ENCODE data around the gene RNF151. TPM values are rescaled to one million over a fixed set of nuclear protein-coding genes. Genes with fewer than 3 reads are reported as not detected.
"Not testable (repeated sequence)": the region's sequence is repeated elsewhere in the genome, so short reads cannot be mapped to it uniquely, and the experiment has no call there.

Gene RNF151
- total and polyA plus RNA-seq, 11 donors = not detected

GRCh38 chr16:1961651-1962067 is 5.0 kb upstream of the RNF151 start:
- DNase-seq (no peak), ATAC-seq (no peak)
- intact Hi-C loops (cut with DNase I) = loop anchor here in 1 of 10 donors (1.0 kb wide), 1 partner anchor 18 kb away; the partner anchor contains the start of gene MSRB1
- WGBS, 4 donors = 60 to 72% (median 66%) methylated on average over 6 of the region's 6 CpGs
- Histone ChIP-seq H3K9me3 (no peaks in the 10 kb centered on the region), H3K4me1 (peaks cover 7 to 53% (median 37%) of the 10 kb centered on the region in 12 donors), H3K36me3 (peaks cover 0 to 33% (median 31%) of the 10 kb centered on the region in 9 donors), H3K27ac (no peak overlapping the region), H3K4me3 (peak overlapping the region in 1 of 12 donors; percentile 3), H3K27me3 (no peaks in the 10 kb centered on the region)
- no peak for TF ChIP-seq CTCF (IDR thresholded peaks at IDR 0.05)
- no peak for TF ChIP-seq POLR2A (IDR thresholded peaks at IDR 0.05)

- ATAC-seq; DNase-seq; intact Hi-C loops (cut with DNase I); H3K9me3 ChIP-seq; H3K27me3 ChIP-seq: not testable (repeated sequence)
- peaks cover 7 to 53% (median 37%) of the 10 kb centered on the region in 12 donors for H3K4me1 ChIP-seq
- WGBS, 4 donors = 85 to 90% (median 86%) methylated on average over 21 to 37 of the region's 37 CpGs
- H3K27ac ChIP-seq = peak overlapping the region in 1 of 12 donors; percentile 5
- peak overlapping the region in 2 of 12 donors; percentile 95 to 99 for H3K4me3 ChIP-seq
- H3K36me3 ChIP-seq = peaks cover 0 to 33% (median 31%) of the 10 kb centered on the region in 9 donors
Measured at GRCh38 chr16:1962161-1963153, 4.2 kb upstream of the RNF151 start.

GRCh38 chr16:1963806-1964505 is 2.7 kb upstream of the RNF151 start:
- no peaks in the 10 kb centered on the region for H3K9me3 ChIP-seq
- peak in 3 of 4 donors; percentile 1 to 38 (median 16) for ATAC-seq
- WGBS, 4 donors = 8 to 12% (median 11%) methylated on average over 40 to 44 of the region's 44 CpGs
- DNase-seq = peak in 3 of 5 donors; percentile 50 to 76 (median 58)
- H3K27me3 ChIP-seq = no peaks in the 10 kb centered on the region
- peaks cover 0 to 33% (median 31%) of the 10 kb centered on the region in 9 donors for H3K36me3 ChIP-seq
- TF ChIP-seq CTCF (IDR thresholded peaks at IDR 0.05) = peak in 6 of 12 donors; percentile 10 to 54 (median 28)
- TF ChIP-seq POLR2A (IDR thresholded peaks at IDR 0.05) = no peak
- intact Hi-C loops (cut with DNase I) = no loop called here
- peak overlapping the region; percentile 85 to 99 (median 97) for H3K27ac ChIP-seq
- peak overlapping the region; percentile 65 to 100 (median 87) for H3K4me3 ChIP-seq
- H3K4me1 ChIP-seq = peaks cover 7 to 49% (median 33%) of the 10 kb centered on the region in 12 donors

GRCh38 chr16:1964506-1965395 is 1.9 kb upstream of the RNF151 start, which contains the start of gene RPS2:
Gene RPS2, minus strand, starts transcription at chr16:1964826. Its CDS starts 201 bp downstream, at chr16:1964625.
- Histone ChIP-seq H3K27ac (peak within 1 kb of the TSS; percentile 85 to 99 (median 97)), H3K4me1 (peaks cover 7 to 46% (median 31%) of the 10 kb centered on the region in 12 donors), H3K9me3 (no peaks in the 10 kb centered on the region), H3K36me3 (peaks cover 0 to 33% (median 31%) of the 10 kb centered on the region in 9 donors), H3K27me3 (no peaks in the 10 kb centered on the region), H3K4me3 (peak within 1 kb of the TSS; percentile 65 to 100 (median 87))
- 1% methylated on average over 41 to 97 of the region's 97 CpGs for WGBS, 4 donors
- intact Hi-C loops (cut with DNase I) = no loop called here
- TF ChIP-seq CTCF (IDR thresholded peaks at IDR 0.05) (peak in 5 of 12 donors; percentile 1 to 28 (median 9)), POLR2A (IDR thresholded peaks at IDR 0.05) (peak; percentile 22 to 96)
- ATAC-seq = peak; percentile 95 to 99 (median 96)
- peak; percentile 98 to 100 (median 99) for DNase-seq

Data from heart left ventricle (tissue), 16 donors.